Spleen (tissue), 7 donors: ENCODE measurements around the gene DENND1C.

ENCODE experiments used
- POLR2A ChIP-seq, 3 donors: fragments of 450-650 bp; IDR thresholded peaks; one replicate each; pipeline ENCODE4 v1.5.1; 2017; ENCODE audit warnings: antibody characterized with exemption in 3 of 3, mild to moderate bottlenecking in 1 of 3
- TF ChIP-seq, protein P1 (sequence below), 11 experiments: fragments of 200-600 bp in 7 of 11; fragments of 450-650 bp in 4 of 11; sonication (generic) in 4 of 11; IDR thresholded peaks in 8 of 11; conservative IDR thresholded peaks in 3 of 11; 1 replicate in 7 of 11; 2 replicates in 4 of 11; pipeline versions ENCODE4 v1.4.0 to v1.8.0; 2016 to 2021; ENCODE audit warnings: antibody characterized with exemption in 11 of 11, inconsistent platforms in 4 of 11, mild to moderate bottlenecking in 1 of 11
- donor health status: DM: no; HTN: no; CAD: no; lungs with moderate emphysema.
- donor health status: DM: no; HTN: no; CAD: no.
- donor health status: DM: no; HTN: no; CAD: no.

DNA sequence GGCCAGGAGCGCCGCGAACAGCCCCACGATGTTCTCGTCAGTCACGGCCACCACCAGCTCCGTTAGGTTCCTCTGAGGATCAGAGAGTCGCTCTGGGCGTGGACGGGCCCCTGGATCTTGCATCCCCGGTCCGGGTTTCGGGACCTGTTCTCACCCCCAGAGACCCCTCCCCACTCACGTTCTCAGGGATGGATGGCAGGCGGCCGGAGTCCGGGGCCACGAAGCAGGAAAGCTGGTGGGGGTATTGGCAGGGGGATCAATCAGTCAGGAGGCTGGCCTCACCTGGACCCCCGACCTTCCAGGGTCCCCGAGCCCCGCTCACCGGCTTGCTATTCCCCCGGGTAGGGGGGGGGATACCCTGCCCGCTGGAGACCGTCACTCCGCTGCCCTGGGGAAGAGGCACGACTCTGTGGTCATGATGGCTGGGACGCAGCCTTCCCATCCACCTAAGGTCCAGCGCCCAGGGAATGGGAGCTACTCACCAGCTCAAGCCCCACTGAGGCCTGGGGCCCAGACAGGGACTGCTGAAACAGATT is 4.6 kb downstream of the DENND1C start:
- TF ChIP-seq, protein P1, sequence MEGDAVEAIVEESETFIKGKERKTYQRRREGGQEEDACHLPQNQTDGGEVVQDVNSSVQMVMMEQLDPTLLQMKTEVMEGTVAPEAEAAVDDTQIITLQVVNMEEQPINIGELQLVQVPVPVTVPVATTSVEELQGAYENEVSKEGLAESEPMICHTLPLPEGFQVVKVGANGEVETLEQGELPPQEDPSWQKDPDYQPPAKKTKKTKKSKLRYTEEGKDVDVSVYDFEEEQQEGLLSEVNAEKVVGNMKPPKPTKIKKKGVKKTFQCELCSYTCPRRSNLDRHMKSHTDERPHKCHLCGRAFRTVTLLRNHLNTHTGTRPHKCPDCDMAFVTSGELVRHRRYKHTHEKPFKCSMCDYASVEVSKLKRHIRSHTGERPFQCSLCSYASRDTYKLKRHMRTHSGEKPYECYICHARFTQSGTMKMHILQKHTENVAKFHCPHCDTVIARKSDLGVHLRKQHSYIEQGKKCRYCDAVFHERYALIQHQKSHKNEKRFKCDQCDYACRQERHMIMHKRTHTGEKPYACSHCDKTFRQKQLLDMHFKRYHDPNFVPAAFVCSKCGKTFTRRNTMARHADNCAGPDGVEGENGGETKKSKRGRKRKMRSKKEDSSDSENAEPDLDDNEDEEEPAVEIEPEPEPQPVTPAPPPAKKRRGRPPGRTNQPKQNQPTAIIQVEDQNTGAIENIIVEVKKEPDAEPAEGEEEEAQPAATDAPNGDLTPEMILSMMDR (IDR thresholded peaks at IDR 0.05 in 8 of 11, conservative IDR thresholded peaks at IDR 0.05 in 3 of 11) = no peak
- TF ChIP-seq POLR2A (IDR thresholded peaks at IDR 0.05) = no peak
